Activated CD4-positive, CD25-positive, alpha-beta regulatory T cell treated with anti-CD3 and anti-CD28 coated beads, Interleukin-2, amount 50 U/mL, for 16 hours (primary cell): ENCODE measurements around the gene CYB5A.
"Not testable (repeated sequence)": the region's sequence is repeated elsewhere in the genome, so short reads cannot be mapped to it uniquely, and the experiment has no call there.

ENCODE experiments used
- DNase-seq: peaks from one replicate; pipeline ENCODE4 v3.0.0-alpha.2; 2020; ENCODE audit warnings: low read depth, low spot score

CYB5A gene

DNA sequence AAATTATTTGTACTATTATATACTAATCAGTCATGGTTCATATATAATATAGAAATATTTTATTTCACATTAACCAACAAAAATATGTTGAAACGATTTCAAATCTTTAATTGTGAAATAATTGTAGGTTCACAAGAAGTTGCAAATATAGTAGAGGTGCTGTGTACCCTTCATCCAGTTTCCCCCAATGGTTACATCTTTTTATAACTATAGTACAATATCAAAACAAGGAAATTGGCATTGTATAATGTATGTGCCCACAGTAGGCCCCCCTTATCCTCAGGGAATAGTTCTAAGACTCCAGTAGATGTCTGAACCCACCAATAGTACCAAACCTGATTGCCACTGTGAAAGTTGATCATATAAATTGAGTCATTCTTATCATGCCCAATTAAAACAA, 7.4 kb upstream of the CYB5A start:
- DNase-seq, result no peak

DNA sequence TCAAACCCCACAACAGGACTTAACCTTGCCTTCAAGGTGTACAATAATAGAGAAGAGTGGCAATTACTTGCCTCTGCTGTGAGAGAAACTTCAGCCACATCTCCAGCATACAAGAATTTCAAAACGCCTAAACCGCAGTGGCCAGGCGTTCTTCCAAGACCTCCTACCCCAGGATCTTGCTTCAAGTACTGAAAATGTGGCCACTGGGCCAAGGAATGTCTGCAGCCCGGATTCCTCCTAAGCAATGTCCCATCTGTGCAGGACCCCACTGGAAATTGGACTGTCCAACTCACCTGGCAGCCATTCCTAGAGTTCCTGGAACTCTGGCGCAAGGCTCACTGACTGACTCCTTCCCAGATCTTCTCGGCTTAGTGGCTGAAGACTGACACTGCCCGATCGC, 2.8 kb upstream of the CYB5A start:
- DNase-seq, result no peak

DNA sequence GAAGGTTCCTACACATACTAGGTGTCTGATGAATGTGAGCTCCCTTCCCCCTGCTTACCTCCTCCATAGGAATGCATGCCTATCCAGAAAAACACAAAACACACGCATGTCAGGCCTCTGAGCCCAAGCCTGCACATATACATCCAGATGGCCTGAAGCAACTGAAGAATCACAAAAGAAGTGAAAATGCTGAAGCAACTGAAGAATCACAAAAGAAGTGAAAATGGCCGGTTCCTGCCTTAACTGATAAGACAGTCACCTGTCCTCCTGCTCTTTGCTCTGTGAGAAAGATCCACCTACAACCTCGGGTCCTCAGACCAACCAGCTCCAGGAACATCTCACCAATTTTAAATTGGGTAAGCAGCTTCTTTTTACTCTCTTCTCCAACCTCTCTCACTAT, 1.2 kb upstream of the CYB5A start:
- DNase-seq, result not testable (repeated sequence)

DNA sequence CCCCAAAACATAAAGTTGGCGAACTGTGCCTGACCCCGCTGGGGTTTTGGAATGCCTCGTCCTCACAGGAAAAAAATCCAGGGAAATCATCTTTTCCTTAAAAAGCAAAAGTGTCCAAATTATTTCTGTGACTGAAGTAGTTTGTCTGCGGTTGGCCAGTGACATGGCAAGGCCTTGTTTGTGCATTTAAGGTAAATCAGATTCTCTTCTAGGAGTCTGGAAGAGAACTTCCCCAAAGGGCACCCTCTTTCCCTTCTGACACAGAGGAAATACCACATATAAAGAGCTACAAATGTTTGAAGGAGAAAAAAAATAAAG, 737 bp upstream of the CYB5A start:
- DNase-seq, result no peak

DNA sequence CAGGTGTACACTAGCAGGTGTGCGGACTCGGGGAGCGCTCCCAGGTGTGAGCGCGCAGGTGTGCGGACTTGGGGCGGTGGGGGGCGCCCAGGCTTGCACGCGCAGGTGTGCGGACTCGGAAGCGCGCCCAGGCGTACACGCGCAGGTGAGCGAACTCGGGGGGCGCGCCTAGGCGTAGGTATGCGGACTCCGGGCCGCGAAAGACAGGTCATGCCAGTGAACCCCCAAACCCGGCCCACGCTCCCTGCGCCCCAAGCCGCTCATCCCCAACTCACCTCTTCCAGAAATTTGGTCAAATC, 342 bp downstream of the CYB5A start:
- DNase-seq, result no peak

DNA sequence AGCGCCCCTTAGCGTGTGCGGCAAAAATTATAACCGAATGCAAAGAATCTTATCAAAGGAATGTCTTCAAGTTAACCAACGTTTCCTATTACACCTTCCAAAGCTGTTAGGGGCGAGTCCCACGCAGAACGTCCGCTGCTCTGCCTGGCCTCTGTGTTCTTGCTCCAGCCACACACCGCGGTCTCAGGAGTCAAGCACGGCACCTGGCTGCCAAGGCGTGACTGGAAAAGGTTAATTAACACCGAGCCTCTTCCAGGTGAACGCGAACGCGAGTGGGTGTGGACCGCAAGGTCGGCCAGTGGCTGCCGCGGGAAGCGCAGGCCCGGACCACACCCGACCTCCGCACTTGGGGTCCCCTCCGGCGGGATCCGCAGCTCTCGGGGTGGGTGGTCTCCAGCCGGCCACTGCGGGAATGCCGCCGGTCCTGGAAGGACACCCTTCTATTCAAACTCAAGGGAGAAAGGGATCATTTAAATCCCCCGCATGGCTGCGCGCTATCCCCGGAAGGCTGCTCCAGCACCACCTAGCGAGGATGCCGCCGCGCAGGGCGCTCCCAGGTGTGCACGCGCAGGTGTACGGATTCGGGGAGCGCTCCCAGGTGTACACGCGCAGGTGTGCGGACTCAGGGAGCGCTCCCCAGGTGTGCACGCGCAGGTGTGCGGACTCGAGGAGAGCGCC, 830 bp downstream of the CYB5A start:
- no peak for DNase-seq

DNA sequence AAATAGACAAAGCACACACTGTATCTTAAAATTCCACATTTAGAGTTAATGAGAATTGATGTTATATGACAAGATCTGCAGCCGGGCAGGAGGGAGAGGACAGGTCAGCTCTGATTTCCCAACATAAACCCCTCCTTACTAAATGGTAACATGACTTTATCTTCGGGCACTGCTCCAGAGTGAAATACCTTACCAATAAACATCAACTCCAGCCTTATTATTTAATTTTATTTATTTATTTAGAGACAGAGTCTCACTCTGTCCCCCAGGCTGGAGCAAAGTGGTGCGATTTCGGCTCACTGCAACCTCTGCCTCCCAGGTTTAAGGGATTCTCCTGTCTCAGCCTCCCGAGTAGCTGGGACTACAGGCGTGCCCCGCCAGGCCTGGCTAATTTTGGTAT, 1.7 kb downstream of the CYB5A start:
- DNase-seq, result no peak

DNA sequence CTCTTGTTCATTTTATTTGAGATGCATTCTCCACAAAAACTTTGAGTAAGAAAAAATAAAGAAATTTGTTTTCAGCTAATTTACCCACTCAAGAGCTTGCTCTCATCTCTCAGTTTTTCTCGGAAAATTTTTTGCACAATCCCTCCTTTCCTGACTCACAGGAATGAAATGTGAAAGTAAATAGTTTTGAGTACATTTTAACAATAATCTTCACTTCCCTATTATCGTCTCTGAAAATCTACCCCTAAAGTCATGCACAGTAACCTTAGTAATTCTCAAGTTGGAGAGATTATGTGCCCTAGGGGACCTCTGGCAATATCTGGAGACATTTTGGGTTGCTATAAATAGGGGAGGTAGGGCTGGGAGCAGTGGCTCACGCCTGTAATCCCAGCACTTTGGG, 2.6 kb downstream of the CYB5A start:
- DNase-seq, result no peak

DNA sequence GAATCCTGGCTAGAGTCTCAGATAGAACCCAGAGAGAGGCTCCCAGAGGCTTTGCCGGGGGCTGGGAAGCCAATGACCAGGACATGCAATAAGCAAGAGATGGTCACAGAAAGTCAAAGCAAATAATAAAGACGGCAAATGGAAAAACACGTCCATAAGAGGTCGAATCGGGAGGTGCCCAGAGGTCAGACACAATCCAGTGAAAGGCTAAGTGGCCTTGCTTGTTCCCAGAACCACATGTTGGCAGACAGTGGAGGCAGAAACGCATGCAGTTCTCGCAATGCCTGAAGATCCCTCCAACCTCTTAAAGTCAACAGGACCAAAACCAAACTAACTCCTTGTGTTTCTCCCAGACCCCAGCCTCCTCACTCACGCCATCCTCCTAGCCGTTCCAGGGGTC, 3.0 kb downstream of the CYB5A start:
- no peak for DNase-seq

DNA sequence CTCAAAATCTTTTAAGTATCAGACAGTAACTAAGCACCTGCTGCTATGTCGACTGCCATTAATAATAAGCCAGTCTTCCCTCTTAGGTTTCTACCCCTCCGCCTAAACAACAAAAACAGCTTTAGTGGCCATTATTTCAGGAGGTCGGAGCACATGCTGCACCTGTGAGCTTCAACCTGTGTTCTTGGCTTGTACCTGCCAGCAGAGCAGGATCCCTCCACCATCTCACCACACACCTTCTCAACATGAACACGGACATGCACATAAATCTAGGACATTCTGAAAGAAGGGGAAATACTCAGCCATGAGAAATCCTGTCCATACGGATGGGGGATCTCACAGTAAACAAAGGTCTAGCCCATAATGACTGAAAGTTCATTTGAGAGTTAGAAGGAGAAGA, 3.7 kb downstream of the CYB5A start:
- DNase-seq, result no peak

DNA sequence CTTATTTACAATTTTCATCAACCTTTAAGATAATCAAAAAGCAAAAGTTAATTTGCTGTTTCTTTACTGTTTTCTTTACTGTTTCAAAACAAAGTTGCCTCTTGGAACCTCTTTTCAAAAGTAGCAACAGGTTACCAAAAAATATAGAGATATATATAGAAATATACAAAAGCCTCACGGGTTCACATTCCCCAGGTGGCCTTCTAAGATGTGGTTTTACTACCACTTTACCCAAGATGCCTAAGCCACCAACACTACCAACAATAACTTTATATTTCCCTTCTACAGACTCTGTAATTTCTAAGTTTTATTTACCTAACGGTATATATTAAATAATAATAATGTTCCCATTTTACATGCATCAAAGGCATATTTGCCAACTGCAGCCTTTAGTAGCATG, 4.9 kb downstream of the CYB5A start:
- DNase-seq, result no peak

DNA sequence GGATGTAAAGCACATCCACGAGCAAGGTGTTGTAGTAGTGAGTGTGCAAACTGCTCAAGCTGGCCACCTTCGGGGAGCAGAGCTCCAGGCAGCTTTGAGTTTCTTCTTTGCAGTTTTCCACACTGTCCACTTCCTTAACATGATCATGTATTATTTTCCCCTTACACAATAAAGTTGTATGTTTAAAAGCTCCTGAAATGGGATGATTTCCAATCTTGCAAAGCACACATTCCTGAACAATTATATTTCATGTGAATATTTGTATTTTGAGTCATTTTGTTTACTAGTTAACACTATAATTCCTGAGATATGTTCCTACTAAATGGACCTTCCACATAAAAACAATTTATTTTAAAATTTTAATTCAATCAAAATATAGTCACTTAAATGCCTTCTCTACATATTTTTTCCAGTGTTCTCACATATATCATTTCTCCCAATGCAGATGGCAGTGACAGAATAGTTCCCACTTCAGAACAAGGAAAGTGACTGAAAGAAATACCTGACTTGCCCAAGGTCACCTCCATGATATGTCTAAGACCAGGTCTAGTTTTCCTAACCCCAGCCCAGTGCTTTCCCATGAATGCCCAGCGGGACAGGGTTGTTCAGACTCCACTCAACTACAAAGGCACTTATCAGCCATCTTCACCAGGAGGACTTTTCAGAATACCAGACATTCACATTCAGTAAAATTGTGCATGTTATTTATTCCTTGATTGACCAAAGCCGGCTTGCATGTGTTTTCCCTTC, 5.5 kb downstream of the CYB5A start:
- no peak for DNase-seq

DNA sequence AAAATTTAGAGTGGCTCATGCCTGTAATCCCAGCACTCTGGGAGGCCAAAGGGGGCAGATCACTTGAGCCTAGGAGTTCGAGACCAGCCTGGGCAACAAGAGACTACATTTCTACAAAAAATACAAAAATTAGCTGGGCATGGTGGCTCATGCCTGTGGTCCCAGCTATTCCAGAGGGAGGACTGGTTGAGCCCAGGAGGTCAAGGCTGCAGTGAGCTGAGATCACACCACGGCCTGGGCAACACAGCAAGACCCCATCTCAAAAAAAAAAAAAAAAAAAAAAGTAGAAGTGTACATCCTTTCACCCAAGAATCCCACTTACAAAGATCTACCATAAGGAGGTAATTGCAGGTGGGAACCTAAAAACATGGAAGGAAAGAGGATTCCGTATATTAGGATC, 6.2 kb downstream of the CYB5A start:
- not testable (repeated sequence) for DNase-seq

DNA sequence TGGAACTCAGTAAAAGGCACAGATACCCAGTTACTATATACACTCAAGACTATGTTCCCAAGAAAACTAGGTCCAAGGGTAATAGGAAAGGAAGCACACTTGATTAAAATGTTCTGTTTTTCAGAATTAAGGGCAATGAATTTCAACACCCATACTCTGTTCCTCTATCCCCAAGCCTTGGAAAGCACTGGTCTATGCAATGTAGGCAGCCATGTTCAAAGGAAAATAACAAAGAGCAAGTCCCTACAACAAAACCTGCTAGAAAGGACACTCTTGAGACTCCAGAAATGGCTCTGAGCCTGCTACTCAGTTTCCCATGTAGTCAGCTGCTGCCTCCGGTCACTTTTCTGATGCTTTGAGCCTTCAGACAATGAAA, 6.8 kb downstream of the CYB5A start:
- no peak for DNase-seq

DNA sequence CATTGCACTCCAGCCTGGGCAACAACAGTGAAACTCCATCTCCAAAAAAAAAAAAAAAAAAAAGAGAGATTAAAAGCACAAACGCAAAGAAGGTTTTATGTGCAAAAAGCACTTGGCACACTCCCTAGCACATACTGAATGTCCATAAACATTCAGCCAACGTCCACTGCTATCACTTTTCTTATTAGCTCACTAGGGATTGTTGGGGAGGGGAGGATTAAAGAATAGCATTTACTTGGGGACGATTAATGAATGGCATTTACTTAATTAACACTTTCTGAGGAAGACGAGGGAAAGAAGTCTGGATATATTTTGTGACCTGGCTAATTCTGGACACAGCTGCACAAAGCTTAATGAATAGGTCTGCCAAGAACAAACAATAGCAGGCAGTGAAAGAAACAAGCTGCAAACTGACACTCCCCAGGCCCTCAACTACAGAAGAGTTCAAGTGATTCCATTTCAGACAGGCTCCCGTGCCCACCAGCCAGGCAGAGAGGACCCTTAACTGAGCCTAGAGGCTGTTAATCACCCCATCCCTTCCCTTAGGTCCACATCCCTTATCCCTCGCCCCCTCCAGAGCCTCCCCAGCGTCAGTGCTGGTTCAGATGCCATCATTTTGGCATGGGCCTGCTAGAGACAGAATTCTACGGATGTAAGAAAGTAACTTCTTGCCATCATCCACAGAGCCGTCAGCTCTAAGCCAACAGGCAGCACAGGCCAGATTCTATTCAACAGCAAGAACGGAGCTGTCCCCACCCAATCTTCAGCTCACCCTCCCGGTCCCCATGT, 7.4 kb downstream of the CYB5A start:
- DNase-seq, result no peak

DNA sequence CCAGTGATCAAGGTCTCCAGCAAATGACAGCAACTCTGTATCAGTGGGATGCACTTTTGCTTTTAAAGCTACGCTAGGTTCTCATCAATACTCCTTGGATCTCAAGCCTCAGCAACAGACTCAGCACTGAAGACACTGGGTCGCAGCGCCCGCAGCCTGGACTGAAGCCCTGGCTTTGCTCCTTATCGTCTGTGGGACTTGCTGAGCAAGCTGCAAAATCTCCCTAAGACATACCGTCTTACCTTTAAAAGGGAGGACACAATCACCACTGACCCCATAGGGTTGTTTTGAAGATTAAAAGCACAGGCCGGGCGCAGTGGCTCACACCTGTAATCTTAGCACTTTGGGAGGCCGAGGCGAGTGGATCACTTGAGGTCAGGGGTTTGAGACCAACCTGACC, 8.1 kb downstream of the CYB5A start:
- no peak for DNase-seq

DNA sequence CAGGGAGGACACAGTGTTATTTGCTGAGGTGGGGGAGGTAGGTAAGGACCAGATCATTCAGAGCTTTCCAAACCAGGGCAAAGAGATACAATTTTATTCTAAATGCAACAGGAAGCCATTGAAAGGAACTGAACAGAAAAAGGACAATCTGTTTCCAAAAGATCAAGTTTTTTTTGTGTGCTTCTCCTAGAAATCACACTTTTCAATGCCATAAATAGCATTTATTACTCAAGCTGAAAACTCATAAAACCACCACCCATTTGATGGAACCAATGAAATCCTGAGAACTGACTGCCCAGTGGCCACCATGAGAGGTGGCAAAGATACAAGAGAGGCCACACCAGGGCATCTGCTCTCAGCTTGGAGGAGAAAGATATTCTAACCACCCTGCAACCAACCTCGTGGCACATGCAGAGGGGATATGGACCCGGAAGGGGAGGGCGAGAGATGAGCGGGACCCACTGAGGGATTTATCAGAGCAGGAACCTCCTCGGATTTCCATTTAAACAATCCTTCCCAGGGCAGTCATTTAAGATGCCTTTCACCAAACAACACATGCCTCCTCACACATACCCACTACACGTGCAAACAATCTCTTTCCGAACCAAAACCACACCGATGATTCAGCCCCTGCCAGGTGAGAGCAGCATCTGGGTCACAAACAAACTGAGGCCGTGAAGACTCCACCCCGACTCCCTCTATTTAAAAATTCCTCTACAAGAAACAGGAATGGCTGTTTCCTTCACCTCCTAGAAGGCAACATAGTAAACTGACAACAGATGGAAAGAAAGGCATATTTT, 8.8 kb downstream of the CYB5A start:
- no peak for DNase-seq

DNA sequence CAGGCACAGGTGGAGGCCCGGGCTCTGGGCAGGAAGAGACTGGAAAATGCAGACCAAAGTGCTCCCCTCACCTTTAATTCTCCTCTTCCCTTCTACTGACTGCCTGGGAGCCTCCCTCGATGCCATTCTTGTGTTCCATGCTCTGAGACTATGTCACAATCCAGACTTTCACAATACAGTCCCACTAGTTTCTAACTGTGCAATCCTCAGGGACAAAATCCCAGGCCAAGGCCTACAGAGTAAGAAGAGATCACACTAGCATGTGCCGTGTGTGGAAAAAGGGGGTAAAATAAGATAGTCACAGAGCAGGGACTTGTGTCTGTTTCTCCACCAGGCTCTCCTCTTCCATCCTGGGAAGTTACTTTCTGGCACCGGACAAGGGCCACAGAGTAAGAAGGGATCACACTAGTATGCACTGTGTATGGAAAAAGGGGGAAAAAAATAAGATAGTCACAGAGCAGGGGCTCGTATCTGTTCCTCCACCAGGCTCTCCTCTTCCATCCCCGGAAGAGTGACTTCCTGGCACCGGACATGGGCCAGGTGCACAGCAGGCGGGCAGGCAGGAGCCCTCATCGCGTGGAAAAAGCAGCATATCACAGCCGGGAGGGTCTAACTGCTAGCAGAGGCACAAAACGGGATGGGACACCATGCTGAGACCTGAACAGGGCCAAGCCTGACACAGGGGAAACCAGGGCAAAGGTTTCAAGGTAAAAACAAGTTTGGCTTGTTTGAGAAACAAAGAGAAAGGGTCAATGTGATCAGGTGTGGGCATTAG, 9.6 kb downstream of the CYB5A start:
- DNase-seq, result no peak

DNA sequence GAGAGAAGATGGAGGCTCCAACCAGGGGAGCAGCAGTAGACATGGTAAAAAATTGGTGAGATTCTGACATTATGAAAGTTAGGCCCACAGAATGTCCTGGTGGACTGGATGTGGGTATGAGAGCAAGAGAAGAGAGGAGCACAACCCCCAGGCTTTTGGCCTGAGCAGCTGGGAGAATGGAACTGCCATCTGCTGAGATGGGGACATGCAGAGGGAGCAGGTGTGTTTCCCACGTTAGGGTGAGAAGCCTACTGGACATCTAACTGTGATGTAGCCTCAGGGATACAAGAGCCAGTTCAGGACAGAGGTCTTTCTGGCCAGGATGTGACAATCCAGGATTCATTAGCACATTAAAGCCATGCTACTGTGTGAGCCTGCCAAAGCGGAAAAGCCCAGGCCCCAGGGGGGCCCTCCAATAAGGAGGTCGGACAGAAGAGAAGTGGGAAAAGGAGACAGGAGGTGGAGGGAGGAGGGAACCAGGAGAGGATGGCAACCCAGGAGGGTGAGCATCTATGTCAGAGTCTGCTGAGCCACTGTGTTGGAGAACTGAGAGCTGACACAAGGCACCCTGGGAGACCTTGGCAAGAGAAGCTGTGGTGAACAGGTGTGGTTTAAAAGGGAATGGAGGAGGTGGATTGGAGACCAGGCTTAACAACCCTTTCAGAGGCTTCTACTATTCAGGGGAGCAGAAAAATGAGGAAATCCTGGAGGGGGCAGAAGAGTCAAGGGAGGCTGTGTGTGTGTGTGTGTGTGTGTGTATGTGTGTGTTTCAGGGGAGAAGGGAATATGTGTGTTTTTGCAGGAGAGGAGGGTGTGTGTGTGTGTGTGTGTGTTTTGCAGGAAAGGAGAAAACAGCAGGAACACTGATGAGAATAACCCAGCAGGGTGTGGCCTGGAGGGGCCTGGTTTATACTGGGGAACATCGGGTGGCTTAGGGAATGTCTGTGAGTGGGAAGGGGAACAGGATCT, 10.5 kb downstream of the CYB5A start:
- DNase-seq, result no peak

DNA sequence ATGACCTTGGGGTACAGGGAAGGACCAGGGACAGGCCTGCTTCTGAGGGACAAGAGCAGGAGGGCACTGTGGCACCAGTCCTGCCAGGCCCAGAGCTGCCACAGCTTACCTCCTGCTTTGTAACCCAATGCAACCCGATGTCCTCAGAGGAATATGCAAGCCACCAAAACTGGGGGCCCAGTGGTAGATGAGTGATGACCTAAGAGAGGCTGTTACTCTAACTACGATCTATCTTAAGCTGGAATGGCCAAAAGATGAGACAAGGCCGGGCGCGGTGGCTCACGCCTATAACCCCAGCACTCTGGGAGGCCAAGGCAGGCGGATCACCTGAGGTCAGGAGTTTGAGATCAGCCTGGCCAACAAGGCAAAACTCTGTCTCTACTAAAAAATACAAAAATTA, 12.8 kb downstream of the CYB5A start:
- no peak for DNase-seq
